Sigmoid colon (tissue), 7 donors: ENCODE data around the gene CFDP1. TPM values are rescaled to one million over a fixed set of nuclear protein-coding genes. Genes with fewer than 3 reads are reported as not detected.

ENCODE experiments used
- DNase-seq: peaks from one replicate; pipeline ENCODE4 v3.0.0-alpha.2; 2019
- H3K27ac ChIP-seq, 4 donors: fragments of 200-600 bp; sonication (generic); one replicate each; pipeline ENCODE4 v1.5.1; 2016 to 2019; ENCODE audit warnings: mild to moderate bottlenecking in 1 of 4
- H3K27me3 ChIP-seq, 3 donors: fragments of 200-600 bp; sonication (generic); one replicate each; pipeline ENCODE4 v1.5.1; 2019; ENCODE audit warnings: mild to moderate bottlenecking in 1 of 3
- H3K36me3 ChIP-seq, 4 donors: fragments of 200-600 bp; sonication (generic); one replicate each; pipeline ENCODE4 v1.5.1; 2016 to 2019
- H3K4me1 ChIP-seq, 4 donors: fragments of 200-600 bp; sonication (generic); one replicate each; pipeline ENCODE4 v1.5.1; 2017 to 2019
- H3K4me3 ChIP-seq, 4 donors: fragments of 200-600 bp; sonication (generic); one replicate each; pipeline ENCODE4 v1.5.1; 2017 to 2019; ENCODE audit warnings: mild to moderate bottlenecking in 2 of 4, moderate library complexity in 1 of 4
- H3K9me3 ChIP-seq, 4 donors: fragments of 200-600 bp in 3 of 4; sonication (generic) in 3 of 4; one replicate each; pipeline versions ENCODE4 v1.5.1 to v1.6.1; 2013 to 2019
- EP300 ChIP-seq, 4 donors: sonication (generic); formaldehyde crosslinking; IDR thresholded peaks; one replicate each; pipeline ENCODE4 v1.6.1; 2017; ENCODE audit warnings: antibody characterized with exemption in 4 of 4
- POLR2A ChIP-seq, 2 donors: fragments of 450-650 bp; IDR thresholded peaks; one replicate each; pipeline ENCODE4 v1.6.1; 2016; ENCODE audit warnings: antibody characterized with exemption in 2 of 2, mild to moderate bottlenecking in 2 of 2, moderate library complexity in 2 of 2
- POLR2AphosphoS5 ChIP-seq, 4 donors: sonication (generic); formaldehyde crosslinking; IDR thresholded peaks; one replicate each; pipeline ENCODE4 v1.6.1; 2017; ENCODE audit warnings: antibody characterized with exemption in 4 of 4
- WGBS, 2 donors: extraction: QIAGEN DNeasy Blood & Tissue Kit; methylation state at CpG; one replicate each; pipeline ENCODE4 v1.1.7; 2013; 5-methylcytosine and 5-hydroxymethylcytosine counted together
- intact Hi-C: fragments of 100-400 bp; cut with DNase I; formaldehyde crosslinking; loops from one replicate; pipeline ENCODE4 v1.15.1; 2023
- polyA plus RNA-seq, 3 donors: library from polyadenylated mRNA; stranded (reverse); fragments of 200-250 nt; gene quantifications; one replicate each; pipeline ENCODE4 v1.2.3, GENCODE V29; 2013
- total RNA-seq, 4 donors: library from RNA; depleted of rRNA; stranded (reverse); fragments of >200 nt; gene quantifications; one replicate each; pipeline ENCODE4 v1.1.0, GENCODE V29; 2016
- TF ChIP-seq, protein P1 (sequence below), 4 experiments: fragments of 450-650 bp in 3 of 4; fragments of 200-600 bp in 1 of 4; IDR thresholded peaks; one replicate each; pipeline ENCODE4 v1.5.1; 2016 to 2019; ENCODE audit warnings: antibody characterized with exemption in 4 of 4, mild to moderate bottlenecking in 3 of 4, moderate library complexity in 2 of 4
- donor health status: healthy with polysubstance abuse.
- donor health status: Bipolar disorder and iron deficiency.
- donor health status: healthy.

The CFDP1 gene
- total and polyA plus RNA-seq, 7 donors: 42.1 to 382 (median 61.1) TPM

DNA sequence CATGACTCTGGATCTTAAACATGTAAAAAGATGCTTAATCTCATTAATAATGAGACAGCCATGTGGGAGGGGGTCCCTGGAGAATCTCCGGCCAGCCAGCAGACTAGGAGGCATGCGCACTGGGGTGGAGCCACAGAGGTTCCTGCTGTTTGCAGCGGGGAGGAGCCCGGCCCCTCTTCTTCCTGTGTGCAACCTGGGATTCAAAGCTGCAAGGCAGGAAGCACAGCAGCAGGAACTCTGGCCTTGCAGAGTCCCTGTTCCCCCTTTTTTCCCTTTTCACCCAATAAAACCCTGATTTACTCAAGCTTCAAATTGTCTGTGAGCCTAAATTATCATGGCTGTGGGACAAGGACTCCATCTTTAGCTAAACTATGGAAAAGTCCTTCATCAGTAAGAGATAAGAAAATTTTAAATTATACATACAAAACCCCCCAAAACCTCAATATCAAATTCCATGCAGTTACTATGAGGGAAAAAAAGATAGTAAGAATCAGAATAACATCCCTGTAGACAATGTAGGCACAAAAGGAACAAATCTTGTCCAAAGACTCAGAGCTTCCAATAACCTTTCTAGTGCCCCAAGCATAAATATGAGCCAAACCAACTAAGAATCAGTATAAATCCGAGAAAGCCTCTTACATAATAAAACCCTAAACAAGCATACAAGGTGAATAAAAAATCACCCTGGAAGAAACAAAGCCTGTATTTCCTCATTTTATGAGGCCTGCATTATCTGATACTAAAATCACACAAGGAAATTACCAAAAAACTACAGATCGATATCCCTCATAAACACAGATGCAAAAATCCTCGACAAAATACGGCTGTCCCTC lies 12.1 kb downstream of the CFDP1 start:
- peak; percentile 84 for DNase-seq
- peak overlapping the region in 1 of 4 donors; percentile 17 for H3K27ac ChIP-seq

DNA sequence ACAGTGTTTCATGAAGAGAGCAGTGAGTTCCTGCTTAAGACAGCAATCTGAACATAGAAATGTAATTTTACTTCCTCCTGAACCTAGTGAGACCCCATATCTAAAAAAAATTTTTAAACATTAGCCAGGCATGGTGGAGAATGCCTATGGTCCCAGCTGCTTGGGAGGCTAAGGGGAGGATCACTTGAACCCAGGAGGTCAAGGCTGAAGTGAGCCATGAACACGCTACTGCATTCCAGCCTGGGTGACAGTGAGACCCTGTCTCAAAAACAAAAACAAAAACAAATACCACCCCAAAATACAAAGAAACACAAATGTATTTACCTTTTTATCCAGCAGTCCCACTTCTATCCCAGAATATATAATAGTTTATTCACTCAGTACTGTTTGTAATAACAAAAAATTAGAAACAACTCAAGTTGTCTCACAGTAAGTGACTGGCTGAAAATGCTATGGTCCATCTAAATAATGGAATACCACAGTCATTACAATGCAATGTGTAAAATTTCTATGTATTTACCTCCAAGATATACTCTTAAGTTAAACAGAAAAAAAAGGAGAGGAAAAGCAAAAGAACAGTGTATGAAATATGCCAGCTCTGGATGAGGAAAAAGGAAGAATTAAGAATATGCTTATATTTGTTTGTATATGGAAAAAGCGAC lies 16.3 kb downstream of the CFDP1 start:
- H3K27me3 ChIP-seq: no peaks in the 10 kb centered on the region
- peaks cover 0 to 14% (median 3%) of the 10 kb centered on the region in 4 donors for H3K36me3 ChIP-seq
- WGBS, 2 donors: 45 to 83% methylated on average over 2 of the region's 2 CpGs
- H3K27ac ChIP-seq: no peak overlapping the region
- peaks cover 0 to 7% (median 4%) of the 10 kb centered on the region in 4 donors for H3K4me1 ChIP-seq
- no peak for DNase-seq
- no peak overlapping the region for H3K4me3 ChIP-seq
- TF ChIP-seq POLR2A (IDR thresholded peaks at IDR 0.05): no peak
- no peak for TF ChIP-seq EP300 (IDR thresholded peaks at IDR 0.05)
- TF ChIP-seq, protein P1, sequence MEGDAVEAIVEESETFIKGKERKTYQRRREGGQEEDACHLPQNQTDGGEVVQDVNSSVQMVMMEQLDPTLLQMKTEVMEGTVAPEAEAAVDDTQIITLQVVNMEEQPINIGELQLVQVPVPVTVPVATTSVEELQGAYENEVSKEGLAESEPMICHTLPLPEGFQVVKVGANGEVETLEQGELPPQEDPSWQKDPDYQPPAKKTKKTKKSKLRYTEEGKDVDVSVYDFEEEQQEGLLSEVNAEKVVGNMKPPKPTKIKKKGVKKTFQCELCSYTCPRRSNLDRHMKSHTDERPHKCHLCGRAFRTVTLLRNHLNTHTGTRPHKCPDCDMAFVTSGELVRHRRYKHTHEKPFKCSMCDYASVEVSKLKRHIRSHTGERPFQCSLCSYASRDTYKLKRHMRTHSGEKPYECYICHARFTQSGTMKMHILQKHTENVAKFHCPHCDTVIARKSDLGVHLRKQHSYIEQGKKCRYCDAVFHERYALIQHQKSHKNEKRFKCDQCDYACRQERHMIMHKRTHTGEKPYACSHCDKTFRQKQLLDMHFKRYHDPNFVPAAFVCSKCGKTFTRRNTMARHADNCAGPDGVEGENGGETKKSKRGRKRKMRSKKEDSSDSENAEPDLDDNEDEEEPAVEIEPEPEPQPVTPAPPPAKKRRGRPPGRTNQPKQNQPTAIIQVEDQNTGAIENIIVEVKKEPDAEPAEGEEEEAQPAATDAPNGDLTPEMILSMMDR (IDR thresholded peaks at IDR 0.05): no peak
- no peak for TF ChIP-seq POLR2AphosphoS5 (IDR thresholded peaks at IDR 0.05)
- intact Hi-C loops: no loop called here
- no peaks in the 10 kb centered on the region for H3K9me3 ChIP-seq

More for the DNA sequence above, 12.1 kb downstream of the CFDP1 start:
- 6 to 16% methylated on average over 8 of the region's 8 CpGs for WGBS, 2 donors
- Histone ChIP-seq H3K9me3 (no peaks in the 10 kb centered on the region), H3K4me3 (no peak overlapping the region), H3K36me3 (no peaks in the 10 kb centered on the region), H3K4me1 (peaks cover 0 to 4% (median 0%) of the 10 kb centered on the region in 4 donors), H3K27me3 (no peaks in the 10 kb centered on the region)
- TF ChIP-seq POLR2AphosphoS5 (IDR thresholded peaks at IDR 0.05) (no peak), EP300 (IDR thresholded peaks at IDR 0.05) (no peak), POLR2A (IDR thresholded peaks at IDR 0.05) (no peak)
- TF ChIP-seq, protein P1 (IDR thresholded peaks at IDR 0.05): no peak
- intact Hi-C loops: no loop called here

DNA sequence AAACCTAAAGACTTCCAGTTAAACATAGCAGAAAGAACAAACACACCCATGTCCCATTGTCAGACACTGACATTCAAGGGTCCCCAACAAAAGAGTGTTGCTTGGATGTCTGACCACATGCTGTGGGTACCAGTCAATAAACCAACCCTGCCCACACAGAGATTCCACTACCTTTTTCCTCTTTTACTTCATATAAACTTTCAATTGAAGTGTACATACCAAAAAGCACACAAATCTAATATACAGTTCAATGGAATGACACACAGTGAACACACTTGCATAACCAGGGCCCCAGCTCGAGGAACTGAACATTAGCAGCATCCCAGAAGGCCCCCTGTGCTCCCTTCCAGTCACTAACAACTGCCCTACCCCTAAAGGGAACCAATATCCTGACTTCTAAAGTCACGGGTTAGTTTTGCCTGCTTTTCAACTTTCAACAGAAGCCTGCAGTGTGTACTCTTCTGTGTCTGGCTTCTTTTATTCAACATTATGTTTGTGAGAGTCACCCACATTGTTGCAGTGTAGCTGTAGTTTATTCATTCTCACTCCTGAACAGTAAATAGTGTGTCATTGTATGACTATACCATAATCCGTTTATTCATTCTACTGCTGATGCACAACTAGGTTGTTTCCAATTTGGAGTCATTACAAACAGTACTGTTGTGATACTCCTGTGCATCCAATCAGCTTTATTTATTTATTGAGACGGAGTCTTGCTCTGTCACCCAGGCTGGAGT lies 18.0 kb downstream of the CFDP1 start:
- TF ChIP-seq POLR2A (IDR thresholded peaks at IDR 0.05) (no peak), POLR2AphosphoS5 (IDR thresholded peaks at IDR 0.05) (no peak), EP300 (IDR thresholded peaks at IDR 0.05) (no peak)
- TF ChIP-seq, protein P1 (IDR thresholded peaks at IDR 0.05): no peak
- no peak overlapping the region for H3K27ac ChIP-seq
- peaks cover 0 to 7% (median 4%) of the 10 kb centered on the region in 4 donors for H3K4me1 ChIP-seq
- H3K9me3 ChIP-seq: no peaks in the 10 kb centered on the region
- DNase-seq: no peak
- H3K27me3 ChIP-seq: no peaks in the 10 kb centered on the region
- intact Hi-C loops: no loop called here
- peaks cover 0 to 28% (median 10%) of the 10 kb centered on the region in 4 donors for H3K36me3 ChIP-seq
- WGBS, 2 donors: 77% methylated on average over 4 of the region's 4 CpGs
- H3K4me3 ChIP-seq: no peak overlapping the region

DNA sequence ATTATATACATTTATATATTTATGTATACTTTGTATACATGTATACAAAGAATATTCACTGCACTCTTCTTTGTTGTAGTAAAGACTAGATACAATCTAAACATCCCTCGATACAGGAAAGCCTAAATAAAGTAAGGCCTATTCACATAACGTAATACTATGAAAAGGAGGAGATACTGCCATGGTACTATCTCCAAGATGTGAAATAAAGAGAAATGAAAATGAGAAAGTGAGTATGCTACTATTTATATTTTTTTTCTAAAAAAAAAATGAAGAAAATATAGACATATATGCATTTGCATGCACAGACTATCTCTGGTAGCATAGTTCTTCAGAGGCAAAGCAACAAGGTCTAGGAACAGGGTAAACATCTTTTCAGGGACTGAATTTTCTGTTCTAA lies 19.4 kb downstream of the CFDP1 start:
- Histone ChIP-seq H3K36me3 (peaks cover 0 to 42% (median 12%) of the 10 kb centered on the region in 4 donors), H3K27ac (no peak overlapping the region), H3K4me1 (peaks cover 0 to 7% (median 2%) of the 10 kb centered on the region in 4 donors), H3K27me3 (no peaks in the 10 kb centered on the region), H3K9me3 (no peaks in the 10 kb centered on the region), H3K4me3 (no peak overlapping the region)
- TF ChIP-seq POLR2AphosphoS5 (IDR thresholded peaks at IDR 0.05): no peak
- TF ChIP-seq, protein P1 (IDR thresholded peaks at IDR 0.05): no peak
- TF ChIP-seq POLR2A (IDR thresholded peaks at IDR 0.05): no peak
- TF ChIP-seq EP300 (IDR thresholded peaks at IDR 0.05): no peak
- DNase-seq: no peak
- intact Hi-C loops: no loop called here
- 92 to 94% methylated on average over 2 of the region's 2 CpGs for WGBS, 2 donors
